HFF-Myc (cell line): ENCODE data around the gene SORBS1.

Experiments used
- DNase-seq: peaks from one replicate; pipeline ENCODE4 v3.0.0-alpha.2; 2011; ENCODE audit warnings: low read depth; ENCODE audit errors: extremely low read depth
- H3K4me3 ChIP-seq: replicated peaks from 2 replicates; pipeline ENCODE4 v1.5.1; 2011; ENCODE audit warnings: low read depth, mild to moderate bottlenecking, control low read depth, low read length
- TF ChIP-seq, protein P1 (sequence below): IDR thresholded peaks from 2 replicates; pipeline ENCODE4 v1.5.1; 2012; ENCODE audit warnings: mild to moderate bottlenecking, low read depth, low read length, control low read depth; ENCODE audit errors: missing control alignments

SORBS1 gene

DNA sequence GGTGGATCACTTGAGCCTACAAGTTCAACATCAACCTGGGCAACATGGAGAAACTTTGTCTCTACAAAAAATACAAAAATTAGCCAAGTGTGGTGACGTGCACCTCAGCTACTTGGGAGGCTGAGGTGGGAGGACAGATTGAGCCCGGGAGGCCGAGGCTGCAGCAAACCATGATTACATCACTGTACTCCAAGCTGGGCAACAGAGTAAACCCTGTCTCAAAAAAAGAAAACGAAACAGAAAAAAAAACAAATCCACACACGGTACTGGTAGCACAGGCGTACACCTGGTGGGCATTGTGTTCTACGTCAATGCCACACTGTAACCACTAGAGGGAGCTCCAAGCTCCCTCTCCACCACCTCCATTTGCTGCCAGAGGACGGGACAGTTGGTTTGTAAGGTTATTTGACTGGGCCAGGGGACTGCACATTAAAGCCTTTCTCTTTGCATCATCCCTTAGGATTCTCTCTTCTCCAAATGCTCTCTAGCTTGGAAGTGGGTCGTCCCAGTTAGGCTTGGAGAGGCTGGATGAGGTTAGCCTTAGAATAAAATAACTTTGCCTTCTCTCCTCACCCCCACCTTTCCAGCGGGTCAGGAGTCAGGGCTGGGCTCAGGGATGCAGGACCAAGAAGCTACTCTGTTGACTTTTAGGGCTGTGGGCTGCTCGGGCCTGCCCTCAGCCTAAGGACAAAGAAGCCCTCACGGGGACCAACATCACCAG is 130.8 kb downstream of the SORBS1 start:
- no peak overlapping the region for H3K4me3 ChIP-seq
- no peak for DNase-seq

DNA sequence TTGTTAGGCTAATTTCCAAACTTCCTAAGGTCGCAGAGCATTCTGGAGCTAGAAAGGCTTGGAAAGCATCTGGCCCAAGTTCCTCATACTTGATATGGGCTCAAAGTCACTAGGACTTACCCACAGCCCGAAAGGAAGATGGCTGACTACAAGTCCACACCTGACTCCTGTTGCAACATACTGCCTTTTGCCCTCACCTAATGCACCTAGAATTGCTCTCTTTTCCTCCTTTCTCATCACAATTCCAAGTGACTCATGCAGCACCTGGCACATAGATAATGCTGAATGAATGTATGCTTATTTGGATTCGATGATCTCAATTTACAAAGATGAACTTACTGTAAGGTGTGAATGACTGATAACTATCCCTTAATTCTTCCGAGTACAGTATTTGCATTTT is 131.5 kb downstream of the SORBS1 start:
- DNase-seq = no peak
- H3K4me3 ChIP-seq = no peak overlapping the region
- TF ChIP-seq, protein P1, sequence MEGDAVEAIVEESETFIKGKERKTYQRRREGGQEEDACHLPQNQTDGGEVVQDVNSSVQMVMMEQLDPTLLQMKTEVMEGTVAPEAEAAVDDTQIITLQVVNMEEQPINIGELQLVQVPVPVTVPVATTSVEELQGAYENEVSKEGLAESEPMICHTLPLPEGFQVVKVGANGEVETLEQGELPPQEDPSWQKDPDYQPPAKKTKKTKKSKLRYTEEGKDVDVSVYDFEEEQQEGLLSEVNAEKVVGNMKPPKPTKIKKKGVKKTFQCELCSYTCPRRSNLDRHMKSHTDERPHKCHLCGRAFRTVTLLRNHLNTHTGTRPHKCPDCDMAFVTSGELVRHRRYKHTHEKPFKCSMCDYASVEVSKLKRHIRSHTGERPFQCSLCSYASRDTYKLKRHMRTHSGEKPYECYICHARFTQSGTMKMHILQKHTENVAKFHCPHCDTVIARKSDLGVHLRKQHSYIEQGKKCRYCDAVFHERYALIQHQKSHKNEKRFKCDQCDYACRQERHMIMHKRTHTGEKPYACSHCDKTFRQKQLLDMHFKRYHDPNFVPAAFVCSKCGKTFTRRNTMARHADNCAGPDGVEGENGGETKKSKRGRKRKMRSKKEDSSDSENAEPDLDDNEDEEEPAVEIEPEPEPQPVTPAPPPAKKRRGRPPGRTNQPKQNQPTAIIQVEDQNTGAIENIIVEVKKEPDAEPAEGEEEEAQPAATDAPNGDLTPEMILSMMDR = no peak

More for the DNA sequence above, 130.8 kb downstream of the SORBS1 start:
- TF ChIP-seq, protein P1 = peak; percentile 96

DNA sequence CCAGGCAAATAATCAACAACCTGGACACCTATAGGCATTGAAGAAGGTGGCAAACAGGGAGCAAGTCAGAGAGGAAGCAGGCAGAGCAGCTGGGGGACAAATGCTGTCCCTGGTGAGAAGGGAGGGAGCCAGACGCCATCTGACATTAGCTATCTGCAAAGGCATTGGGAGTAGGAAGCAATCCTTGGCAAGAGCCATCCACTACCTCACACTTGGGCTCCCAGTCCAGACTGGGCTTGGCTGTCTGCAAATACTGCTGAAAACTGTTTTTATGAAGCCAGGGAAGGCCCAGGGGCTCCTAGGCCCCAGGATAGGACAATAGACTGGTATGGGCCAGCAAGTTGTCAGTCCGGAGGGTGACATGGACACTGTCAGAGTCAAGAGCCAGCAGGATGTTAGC is 132.5 kb downstream of the SORBS1 start:
- no peak overlapping the region for H3K4me3 ChIP-seq
- DNase-seq = no peak
- TF ChIP-seq, protein P1 = no peak

DNA sequence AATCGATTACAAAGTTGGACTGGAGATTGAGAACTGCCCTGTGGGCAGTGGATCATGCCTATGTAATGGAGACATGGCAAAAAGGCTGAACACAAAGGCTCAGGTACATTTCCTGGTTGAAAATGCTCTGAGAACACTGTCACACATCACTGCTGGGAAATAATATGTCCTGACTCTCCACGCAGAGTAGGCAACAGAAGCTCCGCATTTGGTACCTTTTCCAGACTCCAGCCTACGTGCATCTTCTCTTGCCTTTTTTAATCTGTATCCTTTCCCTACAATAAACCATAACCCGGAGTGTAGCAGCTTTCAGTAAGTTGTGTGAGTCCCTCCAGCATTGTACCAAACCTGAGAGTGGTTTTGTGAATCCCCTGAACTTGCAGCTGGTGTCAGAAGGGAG is 134.7 kb downstream of the SORBS1 start:
- no peak overlapping the region for H3K4me3 ChIP-seq
- no peak for DNase-seq
- TF ChIP-seq, protein P1 = no peak

DNA sequence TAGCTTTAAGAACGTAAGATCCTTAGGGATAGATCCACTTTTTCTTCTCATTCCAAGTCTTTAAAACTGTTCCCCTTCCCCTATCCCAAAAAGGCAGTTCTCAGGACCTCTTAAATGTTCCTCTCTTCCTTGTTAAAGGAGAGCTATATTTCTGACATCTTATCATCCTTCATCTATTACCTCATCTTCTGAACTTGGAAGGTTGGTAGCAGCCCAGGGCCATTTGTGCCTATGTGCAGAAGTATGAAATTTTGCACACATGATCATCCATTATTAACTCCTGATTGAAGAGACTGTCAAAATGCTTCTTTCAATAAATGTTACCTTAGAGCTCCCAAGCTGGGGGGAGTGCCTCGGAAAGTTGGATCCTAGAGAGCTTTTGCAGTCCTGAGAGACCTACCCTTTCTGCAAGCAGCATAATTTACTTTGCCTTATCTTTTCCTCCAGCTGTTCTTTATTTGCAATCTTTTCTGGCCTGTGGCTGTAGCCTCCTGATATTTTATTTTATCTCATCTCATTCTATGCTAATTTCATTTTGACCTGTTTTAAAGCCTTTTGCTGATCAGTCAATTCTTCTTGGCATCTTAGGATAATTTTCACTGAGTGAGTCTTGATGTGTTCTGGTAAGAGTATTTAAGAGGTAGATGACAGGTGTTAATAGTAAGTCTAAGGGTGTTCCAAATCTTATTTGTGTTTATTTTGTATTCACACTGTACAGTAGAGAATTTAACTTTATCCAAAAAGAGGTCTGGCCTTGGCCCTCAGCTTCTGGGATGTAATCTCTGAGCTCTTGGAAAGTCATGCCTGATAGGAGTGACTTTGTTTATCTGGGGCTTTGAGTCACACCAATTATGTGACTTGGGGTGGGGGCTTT is 135.3 kb downstream of the SORBS1 start:
- H3K4me3 ChIP-seq = no peak overlapping the region
- DNase-seq = no peak
- TF ChIP-seq, protein P1 = no peak

DNA sequence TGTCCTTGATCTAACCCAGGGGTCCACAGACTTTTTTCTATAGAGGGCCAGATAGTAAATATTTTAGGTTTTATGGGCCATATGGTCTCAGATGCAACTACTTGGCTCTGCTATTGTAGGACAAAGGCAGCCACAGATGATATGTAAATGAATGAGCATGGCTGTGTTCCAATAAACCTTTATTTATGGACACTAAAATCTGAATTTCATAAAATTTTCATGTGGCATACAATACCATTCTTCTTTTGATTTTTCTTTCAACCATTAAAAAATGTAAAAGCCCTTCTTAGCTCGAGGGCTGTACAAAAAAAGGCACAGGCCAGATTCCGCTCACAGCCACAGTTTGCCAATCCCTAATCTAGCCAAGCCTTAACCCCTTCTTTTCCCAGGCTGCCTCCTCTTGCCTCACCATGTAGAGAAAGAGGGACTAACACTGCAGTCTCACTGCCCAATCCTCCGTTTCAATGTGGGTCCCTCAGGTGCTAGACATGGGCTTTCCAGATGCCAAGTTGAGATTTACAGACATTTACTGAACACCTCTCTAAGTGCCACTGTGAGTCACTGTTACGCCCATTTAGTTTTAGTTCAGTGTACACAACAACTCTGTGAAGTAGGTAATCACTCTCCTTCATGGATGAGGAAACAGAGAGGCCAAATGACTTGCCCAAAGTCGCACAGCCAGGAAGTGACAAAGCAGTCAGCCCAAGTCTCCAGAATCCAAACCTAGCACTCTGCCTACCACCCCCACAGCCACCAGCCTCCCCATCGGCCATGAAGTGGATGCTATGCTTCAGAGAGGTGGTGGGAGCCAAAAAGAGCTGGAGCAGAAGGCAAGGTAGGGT is 137.8 kb downstream of the SORBS1 start:
- no peak overlapping the region for H3K4me3 ChIP-seq
- TF ChIP-seq, protein P1 = no peak
- DNase-seq = no peak
